Measurements from ENCODE around the gene FBXL17. TPM values are rescaled to one million over a fixed set of nuclear protein-coding genes. Genes with fewer than 3 reads are reported as not detected.

Gene FBXL17
- total and polyA plus RNA-seq, 2 experiments from 2014 or later = 1.8 to 13.1 TPM

DNA sequence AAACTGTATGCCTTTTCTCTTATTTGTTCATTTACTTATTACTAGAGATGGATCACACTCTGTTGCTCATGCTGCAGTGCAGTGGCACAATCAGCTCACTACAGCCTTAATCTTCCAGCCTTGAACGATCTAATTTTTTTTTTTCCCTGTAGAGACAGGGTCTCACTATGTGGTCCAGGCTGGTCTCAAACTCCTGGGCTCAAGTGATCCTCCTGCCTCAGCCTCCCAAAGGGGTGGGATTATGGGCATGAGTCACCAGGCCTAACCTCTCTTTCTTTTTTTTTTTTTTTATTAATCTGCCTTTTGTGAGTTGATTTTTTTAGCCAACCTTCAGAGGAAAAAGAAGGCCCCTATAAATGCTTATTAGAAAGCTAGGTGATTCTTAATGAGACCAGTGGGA is 303.0 kb downstream of the FBXL17 start:
- H4K20me1 ChIP-seq (ENCODE audit: insufficient read depth) = no peaks in the 10 kb centered on the region
- H3K4me1 ChIP-seq (ENCODE audit: insufficient read depth) = no peaks in the 10 kb centered on the region
- H3K79me2 ChIP-seq (ENCODE audit: insufficient read depth) = no peaks in the 10 kb centered on the region
- no peak overlapping the region for H2AFZ ChIP-seq
- no peak overlapping the region for H3K4me3 ChIP-seq
- no peaks in the 10 kb centered on the region for H3K9me2 ChIP-seq (ENCODE audit: insufficient read depth)
- DNase-seq = no peak
- no peaks in the 10 kb centered on the region for H3F3A ChIP-seq (ENCODE audit: insufficient read depth)
- in situ Hi-C loops (cut with MboI) = no loop called here
- H3K27me3 ChIP-seq (replicated peaks; ENCODE audit: insufficient read depth) = no peaks in the 10 kb centered on the region
- H3K9ac ChIP-seq = no peak overlapping the region
- no peaks in the 10 kb centered on the region for H3K36me3 ChIP-seq (ENCODE audit: low read depth)
- TF ChIP-seq EZH2phosphoT487 (IDR thresholded peaks at IDR 0.05; ENCODE audit: insufficient read depth, low read depth) (no peak), EZH2 (IDR thresholded peaks at IDR 0.05; ENCODE audit: insufficient read depth, poor library complexity, severe bottlenecking) (no peak)
- no peak overlapping the region for H3K27ac ChIP-seq
- no peak overlapping the region for H3K4me2 ChIP-seq (ENCODE audit: unreplicated experiment)
- 95 to 96% methylated on average over 1 of the region's 1 CpG for WGBS, 2 experiments (ENCODE audit: low coverage in 1 of 2, low lambda C conversion rate in 2 of 2, missing lambda C conversion rate in 2 of 2)
- no peaks in the 10 kb centered on the region for H3K9me3 ChIP-seq (ENCODE audit: low read depth)

- TF ChIP-seq EZH2 (IDR thresholded peaks at IDR 0.05; ENCODE audit: insufficient read depth, poor library complexity, severe bottlenecking) = no peak
- no peak for TF ChIP-seq EZH2phosphoT487 (IDR thresholded peaks at IDR 0.05; ENCODE audit: insufficient read depth, low read depth)
- no peak overlapping the region for H3K4me2 ChIP-seq (ENCODE audit: unreplicated experiment)
- in situ Hi-C loops (cut with MboI) = no loop called here
- DNase-seq = no peak
- H3K4me1 ChIP-seq (ENCODE audit: insufficient read depth) = no peaks in the 10 kb centered on the region
- H3K36me3 ChIP-seq (ENCODE audit: low read depth) = no peaks in the 10 kb centered on the region
- no peaks in the 10 kb centered on the region for H3K79me2 ChIP-seq (ENCODE audit: insufficient read depth)
- WGBS, 2 experiments (ENCODE audit: low coverage in 1 of 2, low lambda C conversion rate in 2 of 2, missing lambda C conversion rate in 2 of 2) = 86 to 90% methylated on average over 3 of the region's 3 CpGs
- no peak overlapping the region for H3K4me3 ChIP-seq
- no peaks in the 10 kb centered on the region for H4K20me1 ChIP-seq (ENCODE audit: insufficient read depth)
- no peaks in the 10 kb centered on the region for H3F3A ChIP-seq (ENCODE audit: insufficient read depth)
- no peak overlapping the region for H2AFZ ChIP-seq
- H3K9me3 ChIP-seq (ENCODE audit: low read depth) = no peaks in the 10 kb centered on the region
- H3K27me3 ChIP-seq (replicated peaks; ENCODE audit: insufficient read depth) = no peaks in the 10 kb centered on the region
- H3K9me2 ChIP-seq (ENCODE audit: insufficient read depth) = no peaks in the 10 kb centered on the region
- H3K27ac ChIP-seq = no peak overlapping the region
- H3K9ac ChIP-seq = no peak overlapping the region
These were observed 303.6 kb downstream of the FBXL17 start for GRCh38 chr5:108078345-108078744.

GRCh38 chr5:108074626-108075025 is 307.3 kb downstream of the FBXL17 start:
- no peaks in the 10 kb centered on the region for H3K9me3 ChIP-seq (ENCODE audit: low read depth)
- DNase-seq = no peak
- WGBS, 2 experiments (ENCODE audit: low coverage in 1 of 2, low lambda C conversion rate in 2 of 2, missing lambda C conversion rate in 2 of 2) = 95 to 98% methylated on average over 2 of the region's 2 CpGs
- no peak overlapping the region for H3K4me2 ChIP-seq (ENCODE audit: unreplicated experiment)
- in situ Hi-C loops (cut with MboI) = no loop called here
- no peaks in the 10 kb centered on the region for H3K79me2 ChIP-seq (ENCODE audit: insufficient read depth)
- no peak overlapping the region for H3K27ac ChIP-seq
- H3K9ac ChIP-seq = no peak overlapping the region
- no peak overlapping the region for H3K4me3 ChIP-seq
- H3K9me2 ChIP-seq (ENCODE audit: insufficient read depth) = no peaks in the 10 kb centered on the region
- no peaks in the 10 kb centered on the region for H3K4me1 ChIP-seq (ENCODE audit: insufficient read depth)
- no peak for TF ChIP-seq EZH2 (IDR thresholded peaks at IDR 0.05; ENCODE audit: insufficient read depth, poor library complexity, severe bottlenecking)
- TF ChIP-seq EZH2phosphoT487 (IDR thresholded peaks at IDR 0.05; ENCODE audit: insufficient read depth, low read depth) = no peak
- H2AFZ ChIP-seq = no peak overlapping the region
- no peaks in the 10 kb centered on the region for H3F3A ChIP-seq (ENCODE audit: insufficient read depth)
- no peaks in the 10 kb centered on the region for H4K20me1 ChIP-seq (ENCODE audit: insufficient read depth)
- H3K27me3 ChIP-seq (replicated peaks; ENCODE audit: insufficient read depth) = no peaks in the 10 kb centered on the region
- H3K36me3 ChIP-seq (ENCODE audit: low read depth) = no peaks in the 10 kb centered on the region

- Histone ChIP-seq H2AFZ (no peak overlapping the region), H3K27ac (no peak overlapping the region), H3K4me1 (ENCODE audit: insufficient read depth) (peaks cover 5% of the 10 kb centered on the region), H4K20me1 (ENCODE audit: insufficient read depth) (no peaks in the 10 kb centered on the region), H3K4me2 (ENCODE audit: unreplicated experiment) (no peak overlapping the region), H3K9ac (no peak overlapping the region), H3K27me3 (replicated peaks; ENCODE audit: insufficient read depth) (no peaks in the 10 kb centered on the region), H3K4me3 (no peak overlapping the region), H3K79me2 (ENCODE audit: insufficient read depth) (no peaks in the 10 kb centered on the region), H3F3A (ENCODE audit: insufficient read depth) (no peaks in the 10 kb centered on the region), H3K36me3 (ENCODE audit: low read depth) (no peaks in the 10 kb centered on the region), H3K9me2 (ENCODE audit: insufficient read depth) (no peaks in the 10 kb centered on the region), H3K9me3 (ENCODE audit: low read depth) (no peaks in the 10 kb centered on the region)
- in situ Hi-C loops (cut with MboI) = no loop called here
- TF ChIP-seq EZH2phosphoT487 (IDR thresholded peaks at IDR 0.05; ENCODE audit: insufficient read depth, low read depth) (no peak), EZH2 (IDR thresholded peaks at IDR 0.05; ENCODE audit: insufficient read depth, poor library complexity, severe bottlenecking) (no peak)
- no peak for DNase-seq
These were observed 317.6 kb downstream of the FBXL17 start for GRCh38 chr5:108064302-108064701.

DNA sequence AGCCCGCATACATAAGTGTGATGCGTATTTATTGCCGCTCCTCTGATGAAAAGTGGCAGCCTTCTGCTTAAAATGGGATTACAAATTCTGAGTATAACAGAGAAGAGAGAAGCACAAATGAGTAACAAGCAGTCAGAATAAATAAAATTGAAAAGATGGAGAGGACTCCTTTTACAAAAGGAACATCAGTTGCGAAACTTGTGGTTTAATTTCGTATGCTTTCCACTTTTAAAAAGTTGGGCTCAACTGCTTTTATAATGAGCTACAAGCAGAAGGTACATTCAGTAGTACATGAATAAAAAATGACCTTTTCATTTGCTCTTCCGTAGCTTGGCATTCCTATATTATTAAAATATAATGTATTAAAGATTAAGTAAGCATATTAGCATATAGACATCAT is 320.0 kb downstream of the FBXL17 start:
- no peaks in the 10 kb centered on the region for H3K9me3 ChIP-seq (ENCODE audit: low read depth)
- H3K27me3 ChIP-seq (replicated peaks; ENCODE audit: insufficient read depth) = no peaks in the 10 kb centered on the region
- TF ChIP-seq EZH2 (IDR thresholded peaks at IDR 0.05; ENCODE audit: insufficient read depth, poor library complexity, severe bottlenecking) (no peak), EZH2phosphoT487 (IDR thresholded peaks at IDR 0.05; ENCODE audit: insufficient read depth, low read depth) (no peak)
- H3K9me2 ChIP-seq (ENCODE audit: insufficient read depth) = no peaks in the 10 kb centered on the region
- no peaks in the 10 kb centered on the region for H3F3A ChIP-seq (ENCODE audit: insufficient read depth)
- H3K36me3 ChIP-seq (ENCODE audit: low read depth) = no peaks in the 10 kb centered on the region
- peaks cover 5% of the 10 kb centered on the region for H3K4me1 ChIP-seq (ENCODE audit: insufficient read depth)
- no peak overlapping the region for H3K4me3 ChIP-seq
- H3K9ac ChIP-seq = no peak overlapping the region
- H3K79me2 ChIP-seq (ENCODE audit: insufficient read depth) = no peaks in the 10 kb centered on the region
- H3K27ac ChIP-seq = no peak overlapping the region
- in situ Hi-C loops (cut with MboI) = no loop called here
- H4K20me1 ChIP-seq (ENCODE audit: insufficient read depth) = no peaks in the 10 kb centered on the region
- DNase-seq = peak; percentile 36
- WGBS, 2 experiments (ENCODE audit: low coverage in 1 of 2, low lambda C conversion rate in 2 of 2, missing lambda C conversion rate in 2 of 2) = 75 to 81% methylated on average over 6 of the region's 6 CpGs
- no peak overlapping the region for H2AFZ ChIP-seq
- no peak overlapping the region for H3K4me2 ChIP-seq (ENCODE audit: unreplicated experiment)

Data from GM23248 (cell line).